AG08395 (cell line): ENCODE data around the gene DUSP28.
A peak's percentile ranks its signal among the peaks of the same experiment; 100 is the strongest.
"Not testable (repeated sequence)": the region's sequence is repeated elsewhere in the genome, so short reads cannot be mapped to it uniquely, and the experiment has no call there.

Experiments used
- DNase-seq: peaks from one replicate; pipeline ENCODE4 v3.0.0; 2012; ENCODE audit warnings: mixed read lengths, low spot score

The DUSP28 gene, protein sequence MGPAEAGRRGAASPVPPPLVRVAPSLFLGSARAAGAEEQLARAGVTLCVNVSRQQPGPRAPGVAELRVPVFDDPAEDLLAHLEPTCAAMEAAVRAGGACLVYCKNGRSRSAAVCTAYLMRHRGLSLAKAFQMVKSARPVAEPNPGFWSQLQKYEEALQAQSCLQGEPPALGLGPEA

DNA sequence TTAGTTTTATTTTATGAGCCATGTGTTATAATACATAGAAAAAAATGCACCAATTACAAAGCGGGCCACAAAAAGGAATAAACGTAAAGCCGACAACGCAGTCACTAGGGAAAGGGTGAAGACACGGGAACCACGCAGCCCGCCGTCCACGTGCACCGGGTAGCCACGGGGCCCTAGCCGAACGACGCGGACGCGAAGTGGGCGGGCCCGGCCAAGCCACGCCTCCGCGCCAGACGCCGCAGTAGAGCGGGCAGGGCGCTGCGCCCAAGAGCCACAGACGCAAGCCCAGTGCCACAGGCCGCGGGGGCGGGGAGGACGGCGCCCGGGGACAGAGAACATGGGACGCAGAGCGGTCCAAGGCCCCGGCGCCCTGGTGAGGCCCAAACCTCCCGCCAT lies at the start of gene DUSP28:
Gene DUSP28 (plus strand): TSS at position 274 of the 396 bp plus-strand sequence. CDS start 328 bp downstream, outside the sequence.
- DNase-seq = peak; percentile 91

DNA sequence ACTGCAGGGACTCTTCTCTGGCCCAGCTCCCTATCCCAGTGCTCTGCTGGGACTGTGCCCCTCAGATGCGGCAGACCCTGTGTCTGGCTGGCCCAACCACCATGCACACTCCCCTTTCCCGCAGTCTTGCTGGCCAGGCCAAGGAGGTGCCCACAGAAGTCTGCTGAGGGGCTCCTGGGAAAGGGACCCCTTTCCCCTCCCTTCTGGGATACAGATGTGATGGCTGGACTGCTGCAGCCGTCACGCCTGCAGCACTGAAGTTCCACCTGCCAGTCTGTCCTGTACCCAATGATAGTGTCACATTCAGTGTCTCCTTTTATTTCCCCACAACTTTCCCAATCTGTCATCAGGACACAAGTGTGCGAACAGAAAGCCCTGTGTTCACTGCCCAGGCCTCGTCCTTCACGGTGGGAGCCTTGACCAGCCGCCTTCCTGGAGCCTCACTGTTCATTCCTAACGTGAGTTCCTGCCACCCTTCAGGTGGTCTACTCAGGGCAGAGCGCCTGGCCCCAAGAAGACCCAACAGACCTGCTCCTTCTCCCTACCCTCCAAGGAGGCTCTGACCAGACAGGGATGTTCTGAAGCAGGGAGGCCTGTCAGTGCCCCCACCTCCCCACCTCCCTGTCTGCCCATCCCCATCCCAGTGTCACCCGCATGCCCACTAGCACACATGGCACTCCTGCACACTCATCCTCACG lies 49.5 kb upstream of the DUSP28 start:
- DNase-seq = no peak

DNA sequence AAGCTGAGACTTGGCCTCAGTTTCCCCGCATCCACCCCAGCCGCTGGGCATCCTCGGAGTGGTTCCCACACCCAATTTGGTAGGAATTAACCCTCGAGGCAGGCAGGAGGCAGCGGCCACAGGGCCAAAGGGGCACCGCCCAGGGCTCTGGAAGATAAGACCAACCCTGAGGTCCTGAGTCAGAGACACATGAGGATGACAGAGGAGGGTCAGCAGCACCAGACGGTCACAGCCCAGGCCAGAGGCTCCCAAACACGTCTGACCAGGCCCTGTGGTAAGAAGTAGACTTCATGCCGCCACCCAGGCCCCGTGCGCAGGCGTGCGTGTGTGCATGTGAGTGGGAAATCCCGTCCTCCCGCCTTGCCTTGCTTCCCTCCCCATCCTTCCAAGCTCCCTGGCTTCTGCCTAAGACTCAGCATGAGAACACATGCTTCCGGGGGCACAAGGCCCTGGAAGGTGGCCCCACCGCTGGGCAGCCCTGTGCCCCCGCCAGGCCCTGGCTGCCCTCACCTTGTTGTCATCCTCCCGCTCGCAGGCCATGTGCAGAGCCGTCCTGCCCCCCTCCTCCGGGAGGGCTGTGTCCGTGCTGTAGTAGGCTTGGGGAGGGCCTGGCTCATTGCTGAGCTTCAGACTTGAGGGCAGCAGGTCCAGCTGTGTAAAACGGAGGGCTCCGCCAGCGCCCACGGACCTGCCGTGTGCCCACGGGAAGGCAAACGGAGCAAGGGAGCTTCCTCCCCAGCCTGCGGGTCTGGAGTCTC lies 48.6 kb upstream of the DUSP28 start:
- no peak for DNase-seq

DNA sequence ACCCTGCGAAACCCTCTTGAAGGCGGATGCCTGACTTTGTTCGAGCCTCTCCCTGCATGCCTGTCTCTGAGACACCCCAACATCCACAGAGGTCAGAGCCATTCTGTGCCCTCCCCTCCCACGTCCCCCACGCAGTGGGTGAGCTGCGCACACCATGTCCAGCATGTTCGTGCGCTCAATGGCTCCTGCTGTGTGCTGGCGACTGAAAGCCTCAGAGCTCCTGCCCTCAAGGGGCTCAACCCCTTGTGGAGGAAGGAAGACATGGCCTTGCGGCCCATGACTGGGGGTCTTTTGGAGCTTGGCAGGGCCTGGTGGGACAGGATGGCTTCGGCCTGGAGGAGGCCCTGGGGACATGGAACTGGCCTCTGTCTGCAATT lies 48.1 kb upstream of the DUSP28 start:
- DNase-seq = no peak

DNA sequence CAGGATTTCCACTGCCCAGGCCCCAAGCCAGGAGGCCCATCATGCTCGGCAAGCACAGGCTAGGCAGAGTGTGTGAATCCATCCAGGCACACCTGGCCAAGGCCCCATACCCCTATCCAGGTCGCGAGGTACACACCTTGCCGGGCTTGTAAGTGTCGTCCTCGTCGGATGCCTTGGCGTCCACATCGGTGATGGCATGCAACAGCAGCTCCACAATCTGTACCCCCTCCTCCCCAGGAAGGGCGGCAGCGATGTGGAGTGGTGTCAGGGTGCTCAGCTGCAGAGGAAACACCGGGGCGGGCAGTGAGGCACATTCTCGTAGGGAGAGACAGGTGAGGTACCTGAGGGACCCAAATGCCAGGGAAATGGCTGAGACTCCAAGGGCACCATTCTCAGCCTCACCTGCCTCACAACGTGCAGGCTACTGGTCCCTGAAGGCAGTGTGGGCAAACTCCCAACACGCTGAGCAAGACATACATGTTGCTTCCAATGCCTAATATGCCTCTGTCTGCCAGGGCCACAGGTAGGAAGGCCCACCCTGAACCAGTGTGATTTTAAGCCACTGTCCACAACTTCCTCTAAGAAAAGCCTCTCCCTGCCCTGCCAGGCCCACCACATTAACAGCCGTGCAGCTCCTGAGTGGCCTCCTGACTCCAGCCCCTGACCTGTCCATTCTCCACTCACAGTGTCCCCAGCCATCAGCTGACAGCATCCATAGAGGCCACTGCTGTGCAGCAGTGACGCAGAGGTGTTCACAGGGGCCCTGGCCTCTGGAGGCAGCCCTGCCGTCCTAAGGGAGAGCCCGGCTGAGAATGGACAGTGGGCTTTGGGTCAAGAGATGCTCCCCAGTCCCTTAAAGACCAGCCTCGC lies 47.3 kb upstream of the DUSP28 start:
- DNase-seq = no peak

DNA sequence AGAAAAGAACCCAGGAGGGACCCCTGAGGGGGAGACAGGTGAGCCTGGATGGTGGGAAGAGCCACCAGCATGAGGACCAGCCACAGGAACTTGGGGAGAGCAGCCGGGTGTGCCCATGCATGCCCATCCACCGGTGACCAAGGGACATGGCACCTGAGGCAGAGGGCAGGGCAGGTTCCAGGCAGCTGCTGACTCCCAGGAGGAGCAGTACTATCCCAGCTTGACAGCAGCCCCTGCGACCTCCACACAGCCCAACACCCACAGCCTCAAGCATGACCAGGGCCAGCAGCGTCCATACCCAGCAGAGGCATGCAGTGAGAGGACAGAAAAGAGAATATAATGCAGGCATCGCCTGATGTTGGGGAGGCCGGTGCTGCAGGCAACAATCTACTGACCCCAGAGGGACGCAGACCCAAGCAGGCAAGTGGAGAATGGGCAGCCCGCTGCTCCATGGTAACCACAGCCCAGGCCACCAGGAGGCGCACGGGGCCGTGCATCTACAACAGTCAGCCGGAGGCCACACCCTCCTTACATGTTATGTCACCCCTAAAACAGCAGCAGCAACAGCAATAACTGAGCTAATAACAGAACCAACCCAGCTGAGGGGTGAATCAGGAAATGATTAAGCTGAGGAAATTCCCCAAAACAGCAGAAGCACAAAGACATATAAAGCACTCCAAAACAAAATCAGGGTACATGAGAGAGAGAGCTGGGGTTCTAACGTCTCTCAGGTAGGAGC lies 46.4 kb upstream of the DUSP28 start:
- DNase-seq = peak; percentile 93

DNA sequence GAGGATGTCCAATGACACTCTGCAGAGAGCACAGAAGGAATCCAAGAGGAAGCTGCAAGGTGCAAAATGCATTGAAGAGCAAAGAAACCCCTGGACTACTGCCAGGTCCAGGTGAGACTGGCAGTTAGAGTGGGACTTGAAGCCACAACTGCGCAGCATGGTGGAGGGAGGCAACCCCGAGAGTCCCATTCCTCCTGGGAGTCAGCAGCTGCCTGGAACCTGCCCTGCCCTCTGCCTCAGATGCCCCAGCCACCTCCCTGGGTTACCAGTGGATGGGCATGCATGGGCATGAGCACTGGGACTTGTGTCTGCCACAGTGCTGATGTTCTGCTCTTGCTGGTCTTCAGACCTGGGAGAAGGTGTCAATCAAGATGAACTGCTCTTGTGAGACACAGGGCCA lies 45.5 kb upstream of the DUSP28 start:
- no peak for DNase-seq

DNA sequence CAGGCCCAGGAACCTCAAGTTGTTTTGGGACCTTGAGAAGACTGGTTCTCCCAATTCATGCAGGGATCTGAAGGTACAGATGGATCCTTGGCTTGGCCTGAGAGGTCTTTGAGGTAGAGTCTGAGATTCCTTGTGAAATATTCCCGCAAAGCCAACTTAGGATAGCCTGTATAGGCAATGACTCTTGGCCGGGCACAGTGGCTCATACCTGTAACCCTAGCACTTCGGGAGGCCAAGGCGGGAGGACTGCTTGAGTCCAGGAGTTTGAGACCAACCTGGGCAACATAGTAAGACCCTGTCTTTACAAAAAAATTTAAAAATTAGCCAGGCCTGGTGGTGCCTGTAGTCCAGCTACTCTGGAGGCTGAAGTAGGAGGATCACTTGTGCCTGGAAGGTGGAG lies 42.8 kb upstream of the DUSP28 start:
- no peak for DNase-seq

DNA sequence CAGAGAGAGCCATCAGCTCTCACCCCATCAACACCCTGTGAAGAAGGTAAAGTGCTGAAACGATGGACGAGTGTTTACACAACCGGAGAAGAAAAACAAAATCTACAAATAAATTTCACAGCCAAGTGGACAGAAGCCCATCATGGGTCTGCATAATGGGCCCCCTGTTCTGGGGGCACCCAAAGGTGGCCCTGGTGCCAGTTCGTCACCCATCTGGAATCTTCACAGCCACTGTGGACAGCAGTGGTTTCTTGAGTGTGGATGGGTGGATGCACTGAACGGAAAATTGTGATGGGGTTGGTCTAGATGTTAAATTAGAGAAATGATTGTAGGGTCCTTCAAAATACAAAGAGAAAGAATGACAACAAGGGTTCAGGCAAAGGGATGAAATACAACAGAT lies 41.2 kb upstream of the DUSP28 start:
- no peak for DNase-seq

DNA sequence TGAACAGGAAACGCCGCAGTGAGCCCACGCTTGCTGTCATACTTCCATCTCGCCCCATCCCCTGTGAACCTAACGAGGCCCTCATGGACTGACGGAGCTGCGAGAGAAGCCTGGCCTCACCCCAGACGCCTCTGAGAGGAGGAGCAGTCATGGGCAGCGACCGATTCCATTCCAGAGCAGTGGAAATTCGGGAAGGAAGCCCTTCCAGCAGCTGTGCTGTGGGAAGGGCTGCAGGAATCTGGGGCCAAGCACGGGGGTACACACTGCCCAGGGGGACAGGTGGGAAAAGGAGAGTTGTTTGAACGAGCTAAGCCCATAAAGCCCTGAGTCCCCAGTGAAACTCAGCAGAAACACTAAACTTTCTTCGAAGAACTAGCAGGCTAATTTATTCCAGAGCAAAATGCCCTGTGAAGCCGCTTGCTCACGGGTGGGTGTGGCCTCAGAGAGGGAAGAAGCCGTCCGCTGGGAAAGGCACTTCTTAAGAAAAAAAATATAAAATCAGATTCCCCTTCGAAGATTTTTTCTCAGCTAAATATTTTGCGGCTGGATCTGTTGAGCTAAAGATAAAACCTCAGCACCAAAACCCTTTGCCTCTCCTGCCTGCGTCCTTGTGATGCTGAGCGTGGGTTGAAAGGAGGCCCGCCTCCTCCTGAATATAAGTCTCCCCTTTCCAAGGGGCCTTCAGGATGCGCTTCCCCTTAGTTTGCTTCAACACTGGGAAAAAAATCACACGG lies 40.6 kb upstream of the DUSP28 start:
- DNase-seq = peak; percentile 62

DNA sequence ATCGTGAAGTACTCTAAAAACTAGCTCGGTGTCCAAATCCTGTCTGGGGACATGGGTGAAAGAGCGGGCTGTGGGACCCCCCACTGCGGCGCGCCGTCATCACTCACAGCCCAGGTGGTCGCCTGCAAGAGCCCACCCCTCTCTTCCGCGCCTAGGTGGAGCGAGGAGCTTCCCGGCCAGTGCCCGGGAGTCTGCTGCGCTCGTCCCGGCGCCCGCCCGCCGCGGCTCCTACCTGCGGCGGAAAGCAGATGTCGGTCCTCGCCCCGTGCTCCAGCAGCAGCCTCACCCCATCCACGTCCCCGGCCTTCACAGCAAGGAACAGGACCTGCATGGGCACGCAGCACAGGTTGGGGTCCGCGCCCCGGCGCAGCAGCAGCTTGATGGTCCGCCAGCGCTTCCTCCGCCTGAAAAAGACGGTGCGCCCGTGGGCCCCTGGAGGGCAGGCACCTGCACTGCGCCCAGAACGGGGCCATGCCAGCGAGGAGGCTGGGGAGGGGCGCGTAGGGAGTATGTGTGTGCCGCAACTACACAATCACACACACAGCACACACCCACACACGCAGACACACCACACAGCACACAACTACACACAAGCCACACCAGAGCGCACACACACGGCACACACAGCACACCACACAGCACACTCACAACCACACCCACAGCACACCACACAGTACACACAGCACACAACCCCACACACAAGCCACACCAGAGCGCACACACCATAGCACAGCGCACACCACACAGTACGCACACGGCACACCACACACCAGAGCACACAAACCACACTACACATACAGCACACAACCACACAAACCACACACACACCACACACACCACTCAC lies 39.8 kb upstream of the DUSP28 start:
- DNase-seq = peak; percentile 12

DNA sequence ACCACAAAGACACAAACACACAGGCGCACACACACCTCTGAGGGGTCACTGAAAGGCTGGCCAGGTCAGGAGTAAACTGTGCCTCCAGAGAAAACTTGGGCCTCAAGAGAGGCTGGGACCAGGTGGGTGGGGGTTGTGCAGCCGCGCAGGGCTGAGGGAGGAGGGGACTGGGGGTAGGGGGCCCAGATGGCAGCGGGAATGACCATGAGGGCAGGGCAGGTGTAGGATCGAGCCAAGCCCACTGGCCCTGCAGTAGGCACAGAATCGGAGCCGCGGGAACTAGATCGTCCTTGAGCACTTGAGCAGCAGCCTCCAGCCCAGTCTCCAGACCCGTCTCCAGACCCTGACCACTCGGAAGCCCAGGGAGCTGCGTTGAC lies 39.2 kb upstream of the DUSP28 start:
- DNase-seq = no peak

DNA sequence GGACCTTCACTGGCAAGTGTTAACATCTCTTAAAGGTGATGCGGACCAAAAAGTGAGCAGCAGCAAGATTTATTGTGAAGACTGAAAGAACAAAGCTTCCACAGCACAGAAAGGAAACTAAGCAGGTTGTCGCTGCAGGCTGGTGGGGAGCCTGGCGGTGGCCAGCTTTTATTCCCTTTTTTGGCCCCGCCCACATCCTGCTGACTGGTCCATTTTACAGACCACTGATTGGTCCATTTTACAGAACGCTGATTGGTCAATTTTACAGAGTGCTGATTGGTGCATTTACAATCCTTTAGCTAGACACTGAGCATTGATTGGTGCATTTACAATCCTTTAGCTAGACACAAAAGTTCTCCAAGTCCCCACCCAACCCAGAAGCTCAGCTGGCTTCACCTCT lies 38.3 kb upstream of the DUSP28 start:
- not testable (repeated sequence) for DNase-seq

DNA sequence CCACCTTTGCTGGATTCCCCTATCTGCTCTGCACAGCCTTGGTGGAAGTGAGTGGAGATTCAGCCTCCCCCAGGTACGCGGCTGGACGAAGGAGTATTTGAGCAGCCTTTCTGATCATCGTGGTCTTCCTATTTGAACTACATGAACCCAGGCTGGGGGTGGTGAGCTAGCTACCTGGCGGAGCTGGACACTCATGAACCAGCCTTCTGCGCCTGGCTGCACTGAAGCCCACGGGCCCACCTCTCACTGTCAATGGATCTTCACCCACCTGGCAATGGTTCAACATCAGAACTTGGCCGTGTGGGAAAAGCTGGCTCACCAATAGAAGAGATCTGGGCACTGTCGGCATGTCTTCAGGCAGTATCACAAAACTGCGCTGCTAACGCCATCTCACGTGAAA lies 37.8 kb upstream of the DUSP28 start:
- no peak for DNase-seq

DNA sequence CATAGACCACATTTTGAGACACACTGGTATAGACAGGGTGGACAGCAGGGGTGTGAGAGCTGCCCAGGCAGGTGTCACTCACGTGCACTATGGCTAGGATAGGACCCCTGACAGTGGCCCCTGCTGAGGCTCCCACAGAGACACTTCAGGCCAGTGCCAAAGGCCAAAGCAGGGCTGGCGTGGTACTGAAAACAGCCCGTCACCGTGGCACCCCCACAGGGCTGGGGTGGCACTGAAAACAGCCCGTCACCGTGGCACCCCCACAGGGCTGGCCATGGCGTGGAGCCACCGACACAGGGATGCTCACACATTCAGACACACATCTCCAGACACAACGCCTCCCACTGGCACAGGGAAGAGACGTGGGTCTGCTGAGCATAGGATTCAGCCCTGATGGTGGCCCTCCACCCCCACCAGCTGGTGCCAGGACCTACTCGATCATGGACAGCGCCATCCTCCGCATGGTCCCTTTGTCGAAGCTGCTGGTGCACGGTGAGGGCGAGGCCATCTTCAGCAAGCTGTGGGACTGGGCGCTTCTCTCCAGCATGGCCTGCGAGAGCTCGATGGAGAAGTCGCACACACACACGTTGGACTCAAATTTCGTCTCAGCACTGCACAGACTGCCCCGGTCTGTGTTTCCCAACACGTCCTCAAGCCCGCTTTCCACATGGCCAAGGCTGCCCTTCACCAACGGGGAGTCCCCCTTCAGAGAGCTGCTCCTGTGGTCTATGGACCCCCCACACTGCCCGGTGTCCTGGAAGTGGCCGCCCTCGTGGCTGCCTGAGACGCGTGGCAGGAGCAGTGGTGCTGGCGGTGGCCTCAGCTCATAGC lies 36.5 kb upstream of the DUSP28 start:
- no peak for DNase-seq

DNA sequence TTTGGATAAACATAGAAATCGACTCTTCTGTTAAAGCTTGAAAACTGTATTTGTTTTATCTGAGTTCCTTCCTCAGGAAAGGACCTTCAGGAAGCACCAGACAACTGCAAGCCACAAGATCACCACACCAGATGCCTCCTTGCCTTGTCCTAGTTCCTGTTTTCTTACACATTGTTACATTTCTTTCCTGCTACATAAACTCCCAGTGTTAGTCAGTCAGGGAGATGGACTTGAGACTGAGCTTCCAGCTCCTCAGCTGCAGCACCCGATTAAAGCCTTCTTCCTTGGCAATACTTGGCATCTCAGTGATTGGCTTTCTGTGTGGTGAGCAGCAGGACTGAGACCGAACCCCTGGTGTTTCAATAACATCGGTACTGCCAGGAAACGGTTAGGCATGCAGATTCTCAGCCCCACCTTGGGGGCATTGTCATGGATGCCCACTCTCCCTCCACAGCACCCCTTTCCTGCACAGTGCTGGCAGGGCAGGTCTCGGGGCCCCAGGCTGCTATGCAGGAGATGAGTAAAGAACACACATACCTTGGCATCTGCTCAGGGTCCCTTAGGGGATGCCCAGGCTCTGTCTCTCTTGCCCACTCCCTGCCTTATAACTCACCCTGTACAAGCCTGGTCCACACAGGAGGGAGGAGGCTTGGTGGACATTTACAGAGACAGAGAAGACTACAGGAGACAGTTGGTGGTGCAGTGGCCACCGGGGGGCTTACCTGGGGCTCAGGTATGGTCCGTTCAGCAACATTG lies 35.0 kb upstream of the DUSP28 start:
- DNase-seq = no peak

DNA sequence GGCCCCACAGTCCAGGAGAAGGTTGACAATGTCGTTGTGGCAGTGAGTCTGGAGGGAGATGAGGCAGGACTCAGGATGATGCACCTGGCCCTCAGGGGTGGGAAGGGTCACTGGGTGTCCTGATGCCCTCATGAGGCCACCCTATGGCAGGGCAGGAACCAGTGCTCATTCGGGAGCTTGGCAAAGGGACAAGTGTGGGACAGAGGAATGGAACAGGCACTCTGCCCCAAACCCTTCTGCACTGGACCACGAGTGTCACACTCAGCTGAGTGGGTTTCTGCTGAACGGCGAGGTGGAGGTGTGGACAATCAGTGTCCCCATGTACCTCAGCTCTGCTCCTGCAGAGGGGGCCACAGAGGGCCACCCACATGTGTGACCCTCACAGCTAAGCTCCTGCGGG lies 34.4 kb upstream of the DUSP28 start:
- DNase-seq = no peak

DNA sequence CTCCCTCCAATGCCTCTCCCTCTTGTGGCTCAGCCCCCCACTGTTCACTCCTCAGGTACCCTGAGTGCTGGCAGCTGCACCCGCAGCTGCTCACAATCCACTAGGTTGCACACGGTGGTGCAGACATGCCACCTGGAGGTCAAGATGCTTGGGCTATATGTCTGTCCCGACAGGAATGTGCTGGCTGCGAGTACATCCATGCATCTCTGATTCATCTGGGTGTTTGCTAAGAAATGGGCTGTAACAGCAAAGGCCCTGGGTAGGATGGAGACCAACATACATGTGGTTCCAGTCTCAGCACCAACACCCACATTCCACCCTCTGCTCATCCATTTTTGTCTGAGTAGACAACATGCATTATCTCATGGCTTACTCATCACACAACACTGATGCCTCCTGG lies 33.6 kb upstream of the DUSP28 start:
- DNase-seq = no peak
